COLO829 (cell line): Measurements from ENCODE around the gene LTBP2.

Experiments
- DNase-seq: peaks from one replicate; pipeline ENCODE4 v3.0.0; 2012; ENCODE audit warnings: low spot score

LTBP2 gene

GRCh38 chr14:74591394-74591793 lies 20.6 kb downstream of the LTBP2 start:
- DNase-seq, result no peak

GRCh38 chr14:74589291-74589879 lies 22.7 kb downstream of the LTBP2 start:
- no peak for DNase-seq

GRCh38 chr14:74587363-74587707 lies 24.7 kb downstream of the LTBP2 start:
- no peak for DNase-seq

GRCh38 chr14:74586681-74587362 lies 25.2 kb downstream of the LTBP2 start:
- DNase-seq, result no peak

GRCh38 chr14:74585406-74586335 lies 26.4 kb downstream of the LTBP2 start:
- no peak for DNase-seq

- no peak for DNase-seq
These were observed 27.1 kb downstream of the LTBP2 start for GRCh38 chr14:74584951-74585350.

- DNase-seq, result no peak
These were observed 28.2 kb downstream of the LTBP2 start for GRCh38 chr14:74583689-74584434.

GRCh38 chr14:74582910-74583581 lies 29.0 kb downstream of the LTBP2 start:
- no peak for DNase-seq

- DNase-seq, result no peak
These were observed 31.8 kb downstream of the LTBP2 start for GRCh38 chr14:74580275-74580672.

- DNase-seq, result no peak
These were observed 32.4 kb downstream of the LTBP2 start for GRCh38 chr14:74579447-74580274.

GRCh38 chr14:74578479-74578878 lies 33.6 kb downstream of the LTBP2 start:
- DNase-seq, result no peak

- DNase-seq, result no peak
These were observed 34.1 kb downstream of the LTBP2 start for GRCh38 chr14:74577948-74578275.

- no peak for DNase-seq
These were observed 34.6 kb downstream of the LTBP2 start for GRCh38 chr14:74577247-74577947.

GRCh38 chr14:74575936-74576335 lies 36.1 kb downstream of the LTBP2 start:
- no peak for DNase-seq

GRCh38 chr14:74575507-74575906 lies 36.5 kb downstream of the LTBP2 start:
- no peak for DNase-seq

GRCh38 chr14:74574706-74575105 lies 37.3 kb downstream of the LTBP2 start:
- DNase-seq, result no peak

- no peak for DNase-seq
These were observed 38.0 kb downstream of the LTBP2 start for GRCh38 chr14:74574090-74574433.

GRCh38 chr14:74573421-74574089 lies 38.5 kb downstream of the LTBP2 start:
- DNase-seq, result no peak

- DNase-seq, result peak; percentile 53
These were observed 39.2 kb downstream of the LTBP2 start for GRCh38 chr14:74572726-74573301.
